GM11168 (cell line): ENCODE measurements around the gene PRKCA.
"Not testable (repeated sequence)": the region's sequence is repeated elsewhere in the genome, so short reads cannot be mapped to it uniquely, and the experiment has no call there.

Experiments used
- in situ Hi-C: fragments of 300-500 bp; cut with MboI; formaldehyde crosslinking; loops from one replicate; pipeline ENCODE4 v1.12.0; 2022; ENCODE audit warnings: low sequenced_read_pairs; ENCODE audit not compliant: unreplicated experiment

PRKCA gene

DNA sequence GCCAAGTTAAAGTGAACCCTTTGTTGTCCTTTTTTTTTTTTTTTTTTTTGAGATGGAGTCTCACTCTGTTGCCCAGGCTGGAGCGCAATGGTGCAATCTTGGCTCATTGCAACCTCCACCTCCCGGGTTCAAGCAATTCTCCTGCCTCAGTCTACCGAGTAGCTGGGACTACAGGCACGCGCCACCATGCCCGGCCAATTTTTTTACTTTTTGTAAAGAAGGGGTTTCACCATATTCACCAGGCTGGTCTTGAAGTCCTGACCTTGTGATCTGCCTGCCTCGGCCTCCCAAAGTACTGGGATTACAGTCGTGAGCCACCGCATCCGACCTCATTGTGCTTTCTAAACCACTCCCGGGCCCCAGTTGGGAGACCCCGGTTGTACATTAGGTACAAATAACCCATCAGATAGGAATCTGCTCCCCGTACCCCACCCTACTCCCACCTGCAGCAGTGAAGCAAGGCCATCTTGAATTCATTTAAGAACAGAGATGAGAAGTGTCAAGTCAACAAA lies 410.7 kb downstream of the PRKCA start:
- in situ Hi-C loops = not testable (repeated sequence)

DNA sequence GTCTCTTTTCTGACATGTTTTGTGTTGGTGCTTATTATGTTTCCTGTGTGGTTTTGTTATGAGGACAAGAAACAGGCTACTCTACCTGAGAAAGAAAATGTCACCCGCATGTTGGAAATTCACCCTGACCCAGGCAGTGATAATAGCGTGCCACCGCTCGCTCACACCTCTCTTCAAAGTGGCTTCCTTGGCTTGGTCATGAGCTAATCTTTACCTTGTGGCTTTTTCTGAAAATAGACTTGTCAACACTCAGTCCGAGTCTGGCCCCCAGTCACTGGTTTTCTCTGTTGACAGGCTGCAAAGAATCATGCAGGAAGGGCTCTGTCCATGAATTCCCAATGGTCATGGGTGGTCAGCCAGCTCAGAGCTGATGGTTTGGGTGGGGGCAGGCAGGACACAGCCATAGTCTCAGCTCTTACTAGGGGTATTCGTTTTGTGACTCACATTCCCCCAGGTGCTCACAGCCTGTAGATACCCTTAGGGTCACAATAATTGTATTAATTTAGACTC lies 411.2 kb downstream of the PRKCA start:
- in situ Hi-C loops = no loop called here

DNA sequence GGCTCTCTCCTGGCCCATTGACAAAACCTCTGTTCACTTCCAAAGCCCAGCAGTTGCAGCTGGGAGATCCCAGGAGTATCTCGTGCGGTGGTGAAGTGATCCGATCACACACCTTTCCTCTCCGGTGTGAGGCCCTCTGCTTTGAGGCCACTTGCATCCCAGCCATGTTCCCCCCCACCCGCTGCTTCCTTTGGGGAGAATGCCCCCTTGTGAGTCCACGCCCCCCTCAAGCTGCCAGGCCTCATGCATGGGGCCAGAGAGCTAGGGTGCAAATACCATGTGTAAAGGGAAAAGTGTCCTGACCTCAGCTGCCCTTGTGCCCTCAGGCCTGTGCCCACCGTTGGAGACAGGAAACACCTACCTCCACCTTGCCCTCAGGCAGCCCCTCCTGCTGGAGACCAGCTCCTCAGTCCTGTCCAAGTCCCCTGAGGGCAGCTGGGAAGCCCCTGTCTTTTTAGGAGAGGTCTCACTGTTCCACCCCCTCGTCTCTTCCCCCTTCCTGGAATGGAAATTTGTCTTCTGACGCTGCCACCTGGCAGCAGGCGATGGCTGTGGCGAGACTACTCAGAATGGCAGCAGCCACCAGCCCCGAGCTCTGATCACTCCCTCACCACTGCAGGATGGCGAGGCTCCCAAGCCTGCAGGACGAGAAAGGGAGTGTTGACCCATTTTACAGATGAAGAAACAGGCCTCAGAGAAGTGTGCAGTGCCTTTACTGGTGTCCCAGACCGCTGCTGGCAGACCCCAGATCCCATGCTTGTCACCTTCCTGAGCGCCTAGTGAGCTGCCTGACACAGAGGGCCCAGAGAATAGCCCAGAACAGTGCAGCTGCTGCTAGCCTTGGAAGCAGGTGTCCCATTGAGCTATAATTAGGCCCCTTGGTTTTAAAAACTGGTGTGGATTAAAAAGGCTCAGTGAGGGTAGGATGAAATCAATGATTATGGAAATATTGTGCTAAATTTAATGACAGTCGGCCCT lies 411.9 kb downstream of the PRKCA start:
- in situ Hi-C loops = loop anchor here (5.0 kb wide), 1 partner anchor 193 kb away; no protein-coding TSS in a partner anchor

DNA sequence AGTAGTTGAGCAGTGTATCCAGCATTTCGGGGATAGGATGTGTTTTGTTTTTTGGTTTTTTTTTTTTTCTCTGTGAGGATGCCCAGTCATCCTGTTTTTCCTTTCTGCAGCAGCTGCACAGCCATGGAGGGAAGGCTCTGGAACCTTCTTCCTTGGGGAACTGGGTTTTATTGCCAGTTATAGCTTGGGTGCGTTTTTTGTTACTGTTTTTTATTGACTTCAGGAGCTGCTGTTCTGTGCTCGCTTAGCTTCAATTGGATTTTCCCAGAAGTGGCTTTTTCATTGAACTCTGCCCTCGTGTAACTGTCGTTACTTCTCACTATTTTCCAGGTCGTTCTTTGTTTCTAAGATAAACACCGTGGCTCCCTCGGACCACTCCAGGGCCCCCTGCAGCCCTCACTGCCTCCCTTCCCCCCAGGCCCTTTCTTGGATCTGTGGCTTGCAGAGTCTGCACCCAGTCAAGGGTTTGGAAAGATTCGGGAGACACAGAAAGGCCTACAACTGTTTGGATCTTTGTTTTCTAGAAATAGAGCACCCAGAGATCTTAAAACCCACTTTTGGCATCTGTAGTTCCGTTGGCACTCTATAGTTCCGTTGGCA lies 412.8 kb downstream of the PRKCA start:
- in situ Hi-C loops = loop anchor here (5.0 kb wide), 1 partner anchor 192 kb away; no protein-coding TSS in a partner anchor

DNA sequence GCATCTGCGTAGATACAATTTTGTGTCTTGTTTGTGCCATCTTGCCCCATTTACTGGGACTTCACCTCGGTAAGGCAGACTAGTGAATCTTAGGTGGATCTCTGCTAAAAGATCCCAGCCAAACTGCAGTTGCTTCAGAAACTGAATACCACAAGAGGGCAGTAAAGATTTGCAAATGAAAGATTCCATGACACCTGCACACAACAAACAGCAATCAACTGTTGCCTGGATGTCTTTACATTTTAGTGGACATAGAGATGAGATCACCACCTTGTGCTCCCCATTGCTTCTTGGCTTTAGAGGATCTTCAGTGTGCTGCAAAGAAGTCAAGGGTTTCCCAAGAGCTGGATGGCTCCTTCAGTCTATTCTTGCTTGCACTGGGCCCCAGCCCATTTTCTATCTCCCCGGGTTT lies 413.3 kb downstream of the PRKCA start:
- in situ Hi-C loops = loop anchor here (5.0 kb wide), 1 partner anchor 192 kb away; no protein-coding TSS in a partner anchor

DNA sequence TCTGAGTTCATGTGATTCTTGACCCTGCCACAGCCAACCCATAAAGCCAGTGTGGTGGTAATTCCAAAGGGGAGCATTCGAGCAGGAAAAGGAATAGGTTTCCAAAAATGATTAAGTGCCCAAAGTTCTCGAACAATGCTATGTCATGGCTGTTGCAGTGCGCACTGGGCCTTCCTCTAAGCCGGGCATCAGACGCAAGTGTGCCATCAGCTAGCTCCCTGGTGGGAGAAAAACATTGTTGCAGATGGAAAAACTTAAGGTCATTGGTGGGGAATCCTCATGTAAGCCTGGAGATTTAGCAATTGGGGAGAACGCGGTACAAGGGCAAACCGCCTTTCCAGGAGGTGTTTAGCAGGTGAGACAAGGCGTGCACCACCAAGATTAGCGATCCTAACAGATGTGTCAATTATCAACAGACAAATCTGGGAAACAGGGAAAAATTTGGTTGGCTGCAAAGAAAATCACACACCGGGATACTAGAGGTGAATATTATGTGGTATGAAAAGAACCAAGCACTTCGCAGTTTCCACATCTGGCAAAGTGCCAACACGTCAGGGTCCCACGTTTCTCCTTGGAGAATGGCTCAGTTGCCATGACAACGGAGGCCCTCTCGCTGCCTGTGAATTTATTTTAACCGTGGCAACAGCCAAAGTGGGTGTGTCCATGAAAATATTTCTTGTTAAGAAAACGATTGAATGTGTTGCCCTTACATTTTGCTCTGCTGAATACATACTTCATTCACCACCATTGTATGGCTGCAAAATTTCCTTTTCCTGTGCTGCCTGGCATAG lies 414.0 kb downstream of the PRKCA start:
- in situ Hi-C loops = loop anchor here (5.0 kb wide), 1 partner anchor 191 kb away; no protein-coding TSS in a partner anchor

DNA sequence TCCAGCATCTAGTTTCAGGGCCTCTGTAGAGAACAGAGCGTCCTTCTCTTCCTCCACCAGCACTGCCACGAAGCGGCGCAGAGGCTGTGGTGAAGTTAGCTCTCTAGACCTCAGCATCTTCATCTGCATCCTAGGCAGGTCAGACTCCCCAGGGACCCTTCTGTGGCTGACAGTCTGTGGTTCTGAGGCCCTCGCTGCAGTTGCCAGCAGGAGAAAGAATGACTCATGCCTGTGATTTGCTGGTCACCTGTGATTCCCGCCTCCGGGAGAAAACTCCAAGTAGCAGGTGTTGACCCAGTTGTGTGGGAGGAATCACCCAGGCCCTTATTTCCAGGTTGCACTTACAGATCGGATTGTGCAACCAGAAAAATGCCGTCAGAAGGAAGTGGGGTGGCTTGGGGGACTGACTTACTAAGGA lies 415.2 kb downstream of the PRKCA start:
- in situ Hi-C loops = loop anchor here (5.0 kb wide), 1 partner anchor 190 kb away; no protein-coding TSS in a partner anchor

DNA sequence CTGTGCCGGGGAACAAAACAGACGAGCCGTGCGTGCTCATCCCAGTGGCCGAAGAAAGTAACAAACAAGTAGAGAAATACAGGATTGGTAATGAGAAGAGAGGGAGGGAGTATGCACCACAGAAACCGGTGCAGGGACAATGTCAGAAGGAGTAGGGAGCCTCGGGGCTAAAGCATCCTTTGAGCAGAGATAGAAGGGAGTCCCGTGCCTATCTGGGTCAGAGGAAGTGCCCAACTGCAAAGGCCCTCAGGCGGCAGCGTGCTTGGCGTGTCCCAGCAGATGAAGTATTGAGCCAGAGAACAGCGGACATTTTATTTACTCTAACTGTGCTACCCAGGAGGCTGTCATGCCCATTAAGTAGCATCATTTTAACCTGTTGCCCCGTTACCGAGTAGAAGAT lies 417.6 kb downstream of the PRKCA start:
- in situ Hi-C loops = loop anchor here (10.0 kb wide), 1 partner anchor 575 kb away; no protein-coding TSS in a partner anchor

DNA sequence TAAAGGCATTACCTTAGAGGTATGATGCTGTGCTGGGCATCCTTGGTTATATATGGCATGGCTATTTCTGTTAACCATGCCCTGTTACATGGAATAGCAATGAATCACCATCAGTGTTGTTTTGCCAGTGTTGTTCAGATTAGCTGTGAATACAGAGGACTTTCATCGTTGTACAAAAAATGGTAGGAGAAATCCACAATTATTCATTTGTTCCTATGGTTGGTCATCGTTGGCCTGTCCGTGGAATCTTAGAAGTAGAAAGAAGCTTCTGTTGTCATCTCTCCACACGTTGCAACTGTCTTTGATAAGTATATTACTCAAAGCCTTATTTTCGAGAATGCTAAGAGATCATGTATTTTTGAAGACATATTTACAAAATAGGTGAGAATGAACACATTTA lies 418.2 kb downstream of the PRKCA start:
- in situ Hi-C loops = loop anchor here (10.0 kb wide), 1 partner anchor 574 kb away; no protein-coding TSS in a partner anchor

DNA sequence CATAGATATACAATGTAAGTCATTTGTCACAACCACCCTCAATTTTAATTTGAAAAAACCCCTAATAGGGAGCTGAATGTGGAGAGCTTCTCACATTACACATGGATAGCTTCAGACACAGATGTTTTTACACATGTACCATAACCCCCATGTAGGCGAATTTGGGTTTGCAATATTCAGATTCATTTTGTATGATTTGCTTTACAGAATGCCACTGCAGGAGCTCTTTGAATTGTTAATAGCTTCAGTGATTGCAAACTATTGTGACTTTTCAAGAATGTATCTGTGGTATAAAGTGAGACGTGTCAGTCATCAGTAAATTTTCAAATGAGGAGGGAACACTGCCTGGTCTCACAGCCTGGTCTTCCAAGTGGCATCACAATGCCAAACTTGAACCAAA lies 419.9 kb downstream of the PRKCA start:
- in situ Hi-C loops = loop anchor here (10.0 kb wide), 1 partner anchor 572 kb away; no protein-coding TSS in a partner anchor

DNA sequence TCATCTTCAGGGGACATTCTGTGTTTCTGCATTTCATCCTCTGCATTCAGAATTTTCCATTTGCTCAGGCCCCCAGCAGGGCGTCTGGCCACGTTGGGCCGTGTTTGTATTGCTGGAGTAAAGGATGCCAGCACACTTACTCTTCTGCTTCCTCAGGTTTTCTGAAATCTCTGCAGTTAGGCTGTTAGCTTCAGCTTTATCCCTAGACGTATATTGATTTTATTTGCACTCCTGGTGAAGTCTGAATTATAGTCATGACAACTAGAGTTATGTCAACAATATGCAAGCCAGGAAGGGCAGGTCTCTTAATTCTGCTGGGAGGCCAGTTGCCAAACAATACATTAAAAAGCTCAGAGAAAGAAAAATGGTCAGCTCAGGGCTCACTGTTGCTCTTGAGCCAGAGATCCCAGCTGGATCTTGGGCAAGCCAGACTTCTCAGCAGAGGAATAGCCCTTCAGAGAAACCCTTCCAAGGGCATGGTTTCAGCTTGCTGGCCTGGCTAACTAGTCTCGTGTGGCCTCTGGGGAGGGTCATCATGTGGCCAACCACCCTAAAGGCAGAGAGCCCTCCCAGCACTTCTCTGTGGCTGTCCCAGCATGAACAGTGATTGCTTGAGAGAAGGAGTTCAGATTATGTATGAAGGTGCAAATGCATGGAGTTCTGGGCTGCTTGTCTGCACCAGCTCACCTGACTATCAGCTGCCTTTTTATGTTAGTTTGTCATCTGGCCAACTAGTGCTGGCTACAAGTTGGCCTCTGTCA lies 422.3 kb downstream of the PRKCA start:
- in situ Hi-C loops = loop anchor here (10.0 kb wide), 1 partner anchor 570 kb away; no protein-coding TSS in a partner anchor

DNA sequence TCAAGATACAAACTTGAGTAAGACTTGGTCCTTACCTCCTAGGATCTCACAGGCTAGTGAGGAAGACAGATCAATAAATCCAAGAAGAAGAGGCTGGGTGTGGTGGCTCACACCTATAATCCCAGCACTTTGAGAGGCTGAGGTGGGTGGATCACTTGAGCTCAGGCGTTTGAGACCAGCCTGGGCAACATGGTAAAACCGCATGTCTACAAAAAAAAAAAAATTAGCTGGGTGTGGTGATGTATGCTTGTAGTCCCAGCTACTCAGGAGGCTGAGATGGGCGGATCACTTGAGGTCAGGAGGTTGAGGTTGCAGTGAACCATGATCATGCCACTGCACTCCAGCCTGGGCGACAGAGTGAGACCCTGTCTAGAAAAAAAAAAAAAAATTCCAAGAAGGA lies 423.0 kb downstream of the PRKCA start:
- in situ Hi-C loops = loop anchor here (10.0 kb wide), 1 partner anchor 569 kb away; no protein-coding TSS in a partner anchor

DNA sequence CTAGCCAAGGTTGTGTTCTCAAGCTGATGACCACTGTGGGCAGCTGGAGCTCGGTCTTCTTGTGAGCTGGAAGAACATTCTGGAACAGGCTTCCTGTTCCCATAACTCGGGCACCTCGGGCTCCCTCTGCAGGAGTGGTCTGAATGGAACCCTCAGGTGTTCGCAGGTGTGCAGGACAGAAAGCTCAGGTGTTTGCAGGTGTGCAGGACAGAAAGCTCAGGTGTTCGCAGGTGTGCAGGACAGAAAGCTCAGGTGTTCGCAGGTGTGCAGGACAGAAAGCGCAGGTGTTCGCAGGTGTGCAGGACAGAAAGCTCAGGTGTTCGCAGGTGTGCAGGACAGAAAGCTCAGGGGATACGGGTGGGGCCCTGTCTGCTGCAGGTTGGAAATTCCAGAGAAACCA lies 423.5 kb downstream of the PRKCA start:
- in situ Hi-C loops = loop anchor here (10.0 kb wide), 1 partner anchor 569 kb away; no protein-coding TSS in a partner anchor

DNA sequence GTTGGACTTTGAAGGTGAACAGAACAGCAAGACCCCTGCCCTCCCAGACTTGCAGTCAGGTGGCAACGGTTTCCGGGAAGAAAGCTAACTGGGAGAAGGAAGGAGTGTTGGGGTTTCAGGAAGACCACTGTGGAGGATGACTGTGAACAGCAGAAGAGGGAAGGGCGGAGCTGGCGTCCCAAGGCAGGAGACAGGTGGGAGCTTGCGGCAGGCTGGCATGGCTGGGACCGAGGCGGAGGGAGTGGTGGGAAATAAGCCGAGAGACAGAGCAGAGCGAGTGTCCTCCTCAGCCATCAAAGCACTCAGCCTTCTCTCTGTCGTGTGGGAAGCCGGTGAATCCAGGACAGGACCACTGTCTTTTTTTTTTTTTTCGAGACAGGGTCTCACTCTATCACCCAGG lies 424.0 kb downstream of the PRKCA start:
- in situ Hi-C loops = loop anchor here (10.0 kb wide), 1 partner anchor 568 kb away; no protein-coding TSS in a partner anchor

DNA sequence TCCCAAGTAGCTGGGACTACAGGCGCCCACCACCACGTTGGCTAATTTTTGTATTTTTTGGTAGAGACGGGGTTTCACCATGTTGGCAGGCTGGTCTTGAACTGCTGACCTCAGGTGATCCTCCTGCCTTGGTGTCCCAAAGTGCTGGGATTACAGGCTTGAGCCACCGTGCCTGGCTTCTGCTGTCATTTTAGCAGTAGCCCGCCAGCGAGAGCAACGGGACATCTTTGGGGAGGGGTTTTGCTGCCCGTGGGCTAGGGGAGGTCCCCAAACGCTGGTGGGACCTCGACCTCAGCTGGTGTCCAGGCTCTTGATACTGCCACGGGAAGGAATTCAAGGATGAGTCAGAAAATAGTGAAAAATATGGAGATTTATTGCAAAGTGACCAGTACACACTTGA lies 424.4 kb downstream of the PRKCA start:
- in situ Hi-C loops = loop anchor here (10.0 kb wide), 1 partner anchor 568 kb away; no protein-coding TSS in a partner anchor

DNA sequence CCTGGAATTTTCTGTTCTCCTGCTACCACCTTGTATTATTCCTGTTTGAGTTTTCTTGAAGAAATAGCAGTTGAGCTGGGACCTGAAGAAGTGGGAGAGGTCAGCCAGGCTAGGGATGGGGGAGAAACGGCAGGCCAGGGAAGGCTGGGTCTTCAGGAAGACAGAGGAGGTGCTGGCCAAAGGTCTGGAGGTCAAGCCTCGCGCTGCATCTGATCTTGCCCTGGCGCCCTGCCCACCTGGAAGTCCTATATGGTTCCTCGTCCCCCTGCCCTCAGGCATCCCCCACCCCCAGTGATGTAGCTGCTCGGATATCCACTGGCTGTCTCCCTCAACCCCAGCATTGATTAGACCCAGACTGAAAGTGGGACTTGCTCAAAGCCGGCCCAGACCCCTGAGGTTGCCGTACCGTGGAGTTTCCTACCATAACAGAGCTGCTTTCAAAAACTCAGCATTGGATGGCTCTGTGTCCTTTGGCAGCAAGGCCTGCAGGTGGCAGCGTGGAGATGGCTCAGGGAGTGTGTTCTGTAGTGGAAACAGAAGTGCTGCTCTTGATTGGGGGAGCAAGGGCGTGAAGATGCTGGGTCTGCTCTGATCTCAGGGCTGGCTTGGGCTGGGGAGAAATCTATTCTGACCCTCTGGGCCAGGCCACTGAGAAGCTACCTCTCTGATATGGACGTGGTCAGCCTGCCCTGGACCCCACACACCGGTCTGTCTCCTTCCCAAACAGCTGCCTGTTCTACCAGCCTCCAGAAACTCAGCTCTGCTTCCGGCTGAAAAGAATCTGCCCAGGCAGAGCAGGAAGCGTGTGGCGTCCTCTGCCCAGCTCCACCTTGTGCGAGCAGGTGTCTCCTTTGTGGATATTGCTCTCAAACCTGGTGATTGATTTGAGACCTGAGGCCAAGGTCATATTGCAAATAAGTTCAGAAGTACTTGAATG lies 425.5 kb downstream of the PRKCA start:
- in situ Hi-C loops = loop anchor here (10.0 kb wide), 1 partner anchor 567 kb away; no protein-coding TSS in a partner anchor

DNA sequence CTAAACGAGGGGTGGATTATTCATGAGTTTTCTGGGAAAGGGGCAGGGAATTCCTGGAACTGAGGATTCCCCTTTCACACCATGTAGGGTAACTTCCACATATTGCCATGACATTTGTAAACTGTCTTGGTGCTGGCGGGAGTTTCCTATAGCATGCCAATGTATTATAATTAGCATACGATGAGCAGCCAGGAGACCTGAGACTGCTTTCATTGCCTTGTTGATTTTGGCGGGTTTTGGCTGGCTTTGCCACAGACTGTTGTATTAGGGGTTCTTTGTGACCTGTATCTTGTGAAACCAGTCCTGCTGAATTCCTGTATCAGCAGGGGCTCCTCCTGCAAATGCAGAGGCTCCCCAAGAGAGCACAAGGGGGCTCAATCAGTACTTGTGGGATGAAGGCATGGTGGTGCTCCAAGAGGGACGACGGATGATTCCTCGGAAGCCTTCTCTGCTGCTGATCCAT lies 428.1 kb downstream of the PRKCA start:
- in situ Hi-C loops = no loop called here
